Right atrium auricular region (tissue), 2 donors: ENCODE data around the gene HNRNPAB. TPM values are rescaled to one million over a fixed set of nuclear protein-coding genes. Genes with fewer than 3 reads are reported as not detected.

Source experiments
- DNase-seq: peaks from one replicate; pipeline ENCODE4 v3.0.0-alpha.2; 2019; ENCODE audit warnings: low spot score
- H3K27ac ChIP-seq, 2 donors: fragments of 200-600 bp; sonication (generic); 1 replicate in 1 of 2; 2 replicates in 1 of 2; pipeline ENCODE4 v1.5.1; 2016 to 2019
- H3K27me3 ChIP-seq, 2 donors: fragments of 200-600 bp; sonication (generic); one replicate each; pipeline versions ENCODE4 v1.5.1 to v1.6.0; 2017 to 2019
- H3K36me3 ChIP-seq: fragments of 200-600 bp; sonication (generic); one replicate; pipeline ENCODE4 v1.5.1; 2016
- H3K4me1 ChIP-seq, 2 donors: fragments of 200-600 bp; sonication (generic); one replicate each; pipeline versions ENCODE4 v1.5.1 to v1.6.0; 2017 to 2019
- H3K4me3 ChIP-seq, 2 donors: fragments of 200-600 bp; sonication (generic); 1 replicate in 1 of 2; 2 replicates in 1 of 2; pipeline ENCODE4 v1.5.1; 2017 to 2019; ENCODE audit warnings: mild to moderate bottlenecking in 1 of 2, moderate library complexity in 1 of 2
- H3K9me3 ChIP-seq, 2 donors: fragments of 200-600 bp; sonication (generic); one replicate each; pipeline ENCODE4 v1.5.1; 2019
- total RNA-seq, 2 donors: library from RNA; depleted of rRNA; stranded (reverse); fragments of >200 nt; gene quantifications; one replicate each; pipeline ENCODE4 v1.1.0, GENCODE V29; 2016
- TF ChIP-seq, protein P1 (sequence below), 2 donors: fragments of 200-600 bp; sonication (generic); IDR thresholded peaks; one replicate each; pipeline ENCODE4 v1.5.1; 2019; ENCODE audit warnings: antibody characterized with exemption in 2 of 2

HNRNPAB gene
- total RNA-seq, 2 donors from 2014 or later: 62.4 to 69.1 TPM

DNA sequence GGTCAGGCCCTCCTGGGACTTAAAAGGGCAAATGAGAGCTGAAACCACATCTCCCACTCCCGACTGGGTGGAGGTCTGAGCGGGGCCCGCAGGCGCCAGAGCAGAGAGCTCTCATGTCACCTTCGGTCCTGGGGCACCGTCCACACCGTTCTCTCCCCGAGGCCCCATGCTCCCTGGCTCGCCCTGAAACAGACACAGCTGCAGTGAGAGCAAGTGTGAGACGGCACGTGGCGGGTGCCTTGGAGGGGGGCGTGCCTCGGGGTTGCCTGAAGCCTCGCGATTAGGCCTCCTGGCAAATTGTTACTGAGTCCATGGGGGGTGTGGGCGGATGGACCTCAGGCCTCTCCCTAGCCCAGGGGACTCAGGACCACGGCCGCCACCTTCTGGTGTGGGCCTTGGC is 52.4 kb downstream of the HNRNPAB start:
- no peaks in the 10 kb centered on the region for H3K36me3 ChIP-seq
- H3K9me3 ChIP-seq: no peaks in the 10 kb centered on the region
- H3K27me3 ChIP-seq: no peaks in the 10 kb centered on the region
- H3K4me3 ChIP-seq: no peak overlapping the region
- no peak overlapping the region for H3K27ac ChIP-seq
- H3K4me1 ChIP-seq: no peaks in the 10 kb centered on the region
- DNase-seq: no peak
- TF ChIP-seq, protein P1, sequence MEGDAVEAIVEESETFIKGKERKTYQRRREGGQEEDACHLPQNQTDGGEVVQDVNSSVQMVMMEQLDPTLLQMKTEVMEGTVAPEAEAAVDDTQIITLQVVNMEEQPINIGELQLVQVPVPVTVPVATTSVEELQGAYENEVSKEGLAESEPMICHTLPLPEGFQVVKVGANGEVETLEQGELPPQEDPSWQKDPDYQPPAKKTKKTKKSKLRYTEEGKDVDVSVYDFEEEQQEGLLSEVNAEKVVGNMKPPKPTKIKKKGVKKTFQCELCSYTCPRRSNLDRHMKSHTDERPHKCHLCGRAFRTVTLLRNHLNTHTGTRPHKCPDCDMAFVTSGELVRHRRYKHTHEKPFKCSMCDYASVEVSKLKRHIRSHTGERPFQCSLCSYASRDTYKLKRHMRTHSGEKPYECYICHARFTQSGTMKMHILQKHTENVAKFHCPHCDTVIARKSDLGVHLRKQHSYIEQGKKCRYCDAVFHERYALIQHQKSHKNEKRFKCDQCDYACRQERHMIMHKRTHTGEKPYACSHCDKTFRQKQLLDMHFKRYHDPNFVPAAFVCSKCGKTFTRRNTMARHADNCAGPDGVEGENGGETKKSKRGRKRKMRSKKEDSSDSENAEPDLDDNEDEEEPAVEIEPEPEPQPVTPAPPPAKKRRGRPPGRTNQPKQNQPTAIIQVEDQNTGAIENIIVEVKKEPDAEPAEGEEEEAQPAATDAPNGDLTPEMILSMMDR (IDR thresholded peaks at IDR 0.05): no peak

DNA sequence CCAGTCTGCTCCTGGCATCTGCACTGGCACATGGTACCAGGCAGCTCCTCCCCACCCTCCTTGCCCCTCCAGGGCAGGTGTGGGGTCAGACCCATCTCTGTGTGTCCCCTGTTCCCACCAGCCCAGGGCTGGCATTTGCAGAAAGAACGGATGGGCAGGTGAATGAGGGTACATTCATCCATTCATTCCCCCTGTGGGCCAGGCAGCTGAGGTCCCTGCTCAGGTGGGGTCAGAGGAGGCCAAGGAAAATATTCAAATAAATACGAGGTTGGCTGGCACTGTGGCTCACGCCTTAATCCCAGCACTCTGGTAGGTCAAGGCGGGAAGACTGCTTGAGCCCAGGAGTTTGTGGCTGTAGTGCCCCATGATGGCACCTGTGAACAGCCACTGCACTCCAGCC is 53.3 kb downstream of the HNRNPAB start:
- H3K27me3 ChIP-seq: no peaks in the 10 kb centered on the region

DNA sequence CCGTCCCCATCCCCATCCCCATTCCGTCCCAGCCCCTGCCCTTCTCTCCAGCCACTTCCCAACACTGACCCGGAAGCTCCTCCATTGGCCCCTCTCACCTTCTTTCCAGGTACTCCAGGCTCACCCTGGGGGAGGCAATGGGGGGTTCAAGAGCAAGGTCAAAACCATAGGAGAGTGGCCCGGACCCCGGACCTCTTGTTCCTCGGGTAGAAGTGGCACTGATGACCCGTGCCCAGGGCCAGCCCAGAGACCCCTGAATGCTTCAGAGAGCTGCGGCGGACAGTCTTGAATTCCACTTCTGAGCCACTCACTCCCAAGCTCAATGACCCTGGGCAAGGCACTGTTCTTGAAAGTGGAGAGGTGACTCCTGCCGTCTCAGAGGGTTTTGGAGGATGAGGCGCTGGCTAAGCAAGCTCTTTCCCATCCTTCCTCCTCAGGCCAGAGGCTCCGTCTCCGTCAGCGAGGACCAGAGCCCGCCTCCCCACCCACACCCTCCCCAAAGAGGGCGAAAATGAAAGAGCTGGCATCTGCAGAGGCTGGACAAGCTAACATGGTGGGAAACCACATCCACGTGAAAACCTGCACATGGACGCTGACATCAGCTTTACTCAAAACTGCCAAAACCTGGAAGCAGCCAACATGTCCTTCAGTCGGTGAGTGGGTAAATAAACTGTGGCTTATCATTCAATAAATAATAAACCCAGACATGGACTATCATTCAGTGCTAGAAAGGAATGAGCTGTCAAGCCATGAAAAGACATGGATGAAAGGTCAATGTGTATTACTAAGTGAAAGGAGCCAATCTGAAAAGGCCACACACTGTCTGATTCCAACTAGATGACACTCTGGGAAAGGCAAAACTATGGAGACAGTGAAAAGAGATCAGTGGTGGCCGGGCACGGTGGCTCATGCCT is 55.5 kb downstream of the HNRNPAB start:
- TF ChIP-seq, protein P1 (IDR thresholded peaks at IDR 0.05): no peak
- no peaks in the 10 kb centered on the region for H3K27me3 ChIP-seq
- no peak for DNase-seq
- no peaks in the 10 kb centered on the region for H3K4me1 ChIP-seq
- H3K36me3 ChIP-seq: no peaks in the 10 kb centered on the region
- H3K4me3 ChIP-seq: no peak overlapping the region
- no peaks in the 10 kb centered on the region for H3K9me3 ChIP-seq
- H3K27ac ChIP-seq: no peak overlapping the region

More for the DNA sequence above, 53.3 kb downstream of the HNRNPAB start:
- TF ChIP-seq, protein P1 (IDR thresholded peaks at IDR 0.05): no peak
- H3K9me3 ChIP-seq: no peaks in the 10 kb centered on the region
- DNase-seq: no peak
- no peak overlapping the region for H3K4me3 ChIP-seq
- no peaks in the 10 kb centered on the region for H3K36me3 ChIP-seq
- no peak overlapping the region for H3K27ac ChIP-seq
- H3K4me1 ChIP-seq: no peaks in the 10 kb centered on the region

Other genes starting within 250 kb of the HNRNPAB start
- not detected for gene PROP1, start 208.3 kb upstream of the HNRNPAB start, total RNA-seq
- gene N4BP3, start 91.0 kb upstream of the HNRNPAB start, total RNA-seq: under 1 TPM; 0.24 to 0.85 TPM
- 10 to 100 TPM; 28.9 to 31.4 TPM for gene RMND5B, start 73.5 kb upstream of the HNRNPAB start, total RNA-seq
- 100 to 1,000 TPM; 125 to 151 TPM for gene NHP2, start 50.6 kb upstream of the HNRNPAB start, total RNA-seq
- not detected for gene GMCL2, start 17.2 kb upstream of the HNRNPAB start, total RNA-seq
- gene PHYKPL, start 28.3 kb downstream of the HNRNPAB start, total RNA-seq: 10 to 100 TPM; 22.8 to 34.5 TPM